HG03520 (cell line): ENCODE results near the gene FAM217A.
A peak's percentile ranks its signal among the peaks of the same experiment; 100 is the strongest.

Source experiments
- ATAC-seq: cut with Tn5 transposase; IDR thresholded peaks from one replicate; pipeline ENCODE4 v1.9.1; 2021; ENCODE audit warnings: mild to moderate bottlenecking, moderate library complexity; ENCODE audit not compliant: unreplicated experiment

FAM217A gene

DNA sequence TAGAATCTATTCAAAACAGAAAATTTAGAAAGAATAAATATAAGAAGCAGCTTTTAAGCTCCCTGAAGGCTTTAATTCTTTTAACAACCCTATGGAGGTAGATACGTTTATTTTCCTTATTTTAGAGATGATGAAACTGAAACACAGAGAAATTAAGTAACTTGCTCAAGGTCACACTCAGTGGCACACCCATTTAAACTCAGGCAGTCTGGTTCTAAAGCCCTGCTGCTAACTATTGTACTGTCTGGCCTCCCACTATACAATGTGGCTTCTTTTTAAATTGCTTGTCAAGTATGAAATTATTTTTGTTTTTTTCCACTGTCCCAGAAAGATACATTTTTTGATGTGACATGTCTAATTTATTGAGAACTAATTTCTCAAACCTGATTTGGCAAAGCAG lies 55.7 kb downstream of the FAM217A start:
- ATAC-seq: no peak

- ATAC-seq: peak; percentile 0
Measured at GRCh38 chr6:4021854-4022695, 56.9 kb downstream of the FAM217A start.

DNA sequence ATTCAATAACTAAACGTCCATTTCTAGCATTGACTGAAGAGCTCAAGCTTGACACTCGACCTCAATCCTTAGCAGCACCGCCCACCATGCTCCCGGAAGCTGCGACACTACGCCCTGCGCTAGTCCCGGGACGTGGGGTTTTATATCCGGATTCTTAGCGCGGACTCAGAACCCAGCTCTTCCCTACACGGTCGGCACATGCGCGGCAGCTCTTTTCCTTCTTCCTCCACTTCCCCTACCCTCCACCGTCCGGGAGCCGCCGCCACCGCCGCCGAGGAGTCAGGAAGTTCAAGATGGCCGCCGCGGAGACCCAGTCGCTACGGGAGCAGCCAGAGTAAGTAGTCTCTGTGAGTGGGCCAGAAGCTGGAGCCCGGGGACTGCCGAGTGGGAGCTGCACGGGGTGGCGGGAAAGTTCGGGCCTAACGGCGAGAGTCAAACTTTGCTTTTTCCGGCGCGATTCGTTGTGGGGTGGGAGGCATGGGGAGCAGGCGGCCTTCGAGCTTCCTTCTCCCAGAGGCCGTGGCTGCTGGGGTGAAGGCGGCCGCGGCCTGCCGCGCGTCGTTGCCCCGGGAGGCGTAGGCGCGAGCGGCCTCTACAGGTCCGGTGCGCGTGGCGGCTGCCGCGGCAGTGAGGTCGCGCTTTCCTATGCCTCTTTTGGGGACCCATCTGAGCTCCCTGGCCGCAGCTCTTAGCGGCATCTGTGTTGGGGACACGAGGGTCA lies 57.6 kb downstream of the FAM217A start:
- peak; percentile 45 for ATAC-seq

DNA sequence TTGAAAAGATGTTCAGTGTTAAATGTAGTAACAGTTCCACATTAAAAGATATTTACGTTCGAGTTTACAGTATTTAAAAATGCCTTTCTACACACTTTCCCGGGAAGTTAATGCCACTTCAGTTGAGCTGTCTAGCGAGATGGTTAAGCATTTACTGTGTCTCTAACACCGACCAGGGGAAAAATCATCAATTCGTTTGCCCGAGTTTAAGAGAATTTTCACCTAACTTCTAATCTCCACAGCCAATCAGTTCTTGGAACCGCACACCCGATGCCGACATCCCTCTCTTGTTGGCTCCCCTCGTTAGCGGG lies 58.2 kb downstream of the FAM217A start:
- ATAC-seq: no peak

GRCh38 chr6:4018924-4019236 lies 60.1 kb downstream of the FAM217A start:
- ATAC-seq: no peak
